Activated CD4-positive, alpha-beta T cell treated with anti-CD3 and anti-CD28 coated beads, Interleukin-2, amount 50 U/mL, for 48 hours (primary cell): Measurements from ENCODE around the gene PCA3.

Experiments used
- DNase-seq, 2 experiments: peaks; one replicate each; pipeline ENCODE4 v3.0.0-alpha.2; 2020

The PCA3 gene

DNA sequence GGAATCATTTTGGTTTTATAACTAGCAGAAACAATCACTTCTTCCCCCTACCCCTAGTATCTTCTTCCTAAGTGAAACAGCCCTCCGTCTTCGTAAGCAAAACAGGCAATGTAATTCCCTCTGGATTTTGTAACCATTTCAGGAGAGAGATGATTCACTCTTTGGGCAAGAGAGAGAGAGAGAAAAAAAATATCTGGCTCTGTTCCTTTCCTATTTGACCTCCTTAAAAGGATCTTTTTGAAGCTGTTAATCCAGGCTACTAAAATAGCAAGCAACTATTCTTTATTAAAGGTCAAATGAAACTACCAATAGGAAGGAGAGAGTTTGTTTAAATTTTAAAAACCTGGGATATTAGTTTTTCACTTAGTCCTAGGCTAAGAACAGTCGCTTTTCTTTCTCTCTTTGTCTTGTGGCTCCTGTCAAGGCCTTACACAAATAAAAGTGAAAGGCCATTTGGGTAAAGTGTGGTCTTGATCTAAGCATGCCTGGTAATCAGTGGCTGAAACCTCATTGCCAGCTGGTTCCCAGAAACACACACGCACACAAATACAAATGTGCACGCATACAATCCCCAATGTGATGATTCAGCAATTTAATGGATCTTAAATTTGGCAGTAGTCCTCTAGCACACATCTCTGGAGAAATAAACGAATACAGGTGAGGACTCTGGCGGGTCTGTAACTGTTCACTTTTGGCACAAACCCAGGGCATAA, 71.5 kb downstream of the PCA3 start:
- no peak for DNase-seq
